Measurements from ENCODE around the gene MFNG.

The MFNG gene

DNA sequence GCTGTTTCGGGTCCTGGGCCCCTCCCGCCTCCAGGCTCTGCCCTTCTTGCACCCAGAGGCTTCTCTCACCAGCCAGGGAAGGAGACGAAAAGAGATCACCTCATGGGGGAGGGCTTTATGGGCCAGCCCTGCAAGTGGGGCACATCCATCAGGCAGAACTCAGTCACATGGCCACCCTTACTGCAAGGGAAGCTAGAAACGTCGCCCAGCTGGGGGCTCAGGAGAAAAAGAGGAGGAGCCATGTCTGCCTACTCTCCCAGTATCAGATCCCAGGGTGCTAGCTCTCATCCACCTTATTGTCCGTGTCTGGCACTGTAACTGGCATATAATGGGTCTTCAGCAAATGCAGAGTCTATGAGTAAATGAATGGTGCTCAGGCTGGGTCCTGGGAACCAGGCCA, 24.2 kb downstream of the MFNG start:
- Histone ChIP-seq H3K27me3 (ENCODE audit: insufficient read depth, low read length, poor library complexity, severe bottlenecking) (no peaks in the 10 kb centered on the region), H3K4me2 (ENCODE audit: low read depth, low read length, poor library complexity, severe bottlenecking) (no peak overlapping the region), H3K4me1 (ENCODE audit: insufficient read depth, low read length, poor library complexity, severe bottlenecking) (no peaks in the 10 kb centered on the region), H3K4me3 (ENCODE audit: low read length, poor library complexity, severe bottlenecking) (no peak overlapping the region), H3F3A (ENCODE audit: low read depth) (no peaks in the 10 kb centered on the region), H3K79me2 (ENCODE audit: insufficient read depth, low read length) (no peaks in the 10 kb centered on the region), H3K9me3 (ENCODE audit: insufficient read depth, low read depth, low read length) (no peaks in the 10 kb centered on the region), H3K36me3 (ENCODE audit: insufficient read depth, low read length) (peaks cover 6% of the 10 kb centered on the region; the same call in 1 of the 2 replicates), H2AFZ (ENCODE audit: low read length) (no peak overlapping the region), H3K9me2 (replicated peaks; ENCODE audit: low read depth, low read length) (no peaks in the 10 kb centered on the region), H4K20me1 (ENCODE audit: insufficient read depth, low read length, poor library complexity, severe bottlenecking) (no peaks in the 10 kb centered on the region), H3K9ac (ENCODE audit: low read depth, low read length, poor library complexity, severe bottlenecking) (no peak overlapping the region)
- TF ChIP-seq, protein P1, sequence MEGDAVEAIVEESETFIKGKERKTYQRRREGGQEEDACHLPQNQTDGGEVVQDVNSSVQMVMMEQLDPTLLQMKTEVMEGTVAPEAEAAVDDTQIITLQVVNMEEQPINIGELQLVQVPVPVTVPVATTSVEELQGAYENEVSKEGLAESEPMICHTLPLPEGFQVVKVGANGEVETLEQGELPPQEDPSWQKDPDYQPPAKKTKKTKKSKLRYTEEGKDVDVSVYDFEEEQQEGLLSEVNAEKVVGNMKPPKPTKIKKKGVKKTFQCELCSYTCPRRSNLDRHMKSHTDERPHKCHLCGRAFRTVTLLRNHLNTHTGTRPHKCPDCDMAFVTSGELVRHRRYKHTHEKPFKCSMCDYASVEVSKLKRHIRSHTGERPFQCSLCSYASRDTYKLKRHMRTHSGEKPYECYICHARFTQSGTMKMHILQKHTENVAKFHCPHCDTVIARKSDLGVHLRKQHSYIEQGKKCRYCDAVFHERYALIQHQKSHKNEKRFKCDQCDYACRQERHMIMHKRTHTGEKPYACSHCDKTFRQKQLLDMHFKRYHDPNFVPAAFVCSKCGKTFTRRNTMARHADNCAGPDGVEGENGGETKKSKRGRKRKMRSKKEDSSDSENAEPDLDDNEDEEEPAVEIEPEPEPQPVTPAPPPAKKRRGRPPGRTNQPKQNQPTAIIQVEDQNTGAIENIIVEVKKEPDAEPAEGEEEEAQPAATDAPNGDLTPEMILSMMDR (conservative IDR thresholded peaks at IDR 0.05; ENCODE audit: low read length), result no peak
- TF ChIP-seq EZH2phosphoT487 (IDR thresholded peaks at IDR 0.05; ENCODE audit: borderline replicate concordance), result no peak

- no peak for TF ChIP-seq EZH2phosphoT487 (IDR thresholded peaks at IDR 0.05; ENCODE audit: borderline replicate concordance)
- TF ChIP-seq, protein P1 (conservative IDR thresholded peaks at IDR 0.05; ENCODE audit: low read length), result no peak
- Histone ChIP-seq H2AFZ (ENCODE audit: low read length) (no peak overlapping the region), H3K79me2 (ENCODE audit: insufficient read depth, low read length) (no peaks in the 10 kb centered on the region), H3F3A (ENCODE audit: low read depth) (no peaks in the 10 kb centered on the region), H3K9ac (ENCODE audit: low read depth, low read length, poor library complexity, severe bottlenecking) (no peak overlapping the region), H4K20me1 (ENCODE audit: insufficient read depth, low read length, poor library complexity, severe bottlenecking) (no peaks in the 10 kb centered on the region), H3K4me1 (ENCODE audit: insufficient read depth, low read length, poor library complexity, severe bottlenecking) (no peaks in the 10 kb centered on the region), H3K9me2 (replicated peaks; ENCODE audit: low read depth, low read length) (no peaks in the 10 kb centered on the region), H3K9me3 (ENCODE audit: insufficient read depth, low read depth, low read length) (no peaks in the 10 kb centered on the region), H3K27me3 (ENCODE audit: insufficient read depth, low read length, poor library complexity, severe bottlenecking) (no peaks in the 10 kb centered on the region), H3K4me2 (ENCODE audit: low read depth, low read length, poor library complexity, severe bottlenecking) (no peak overlapping the region), H3K36me3 (ENCODE audit: insufficient read depth, low read length) (no peaks in the 10 kb centered on the region), H3K4me3 (ENCODE audit: low read length, poor library complexity, severe bottlenecking) (no peak overlapping the region)
Measured at GRCh38 chr22:37460684-37461083, 25.5 kb downstream of the MFNG start.

DNA sequence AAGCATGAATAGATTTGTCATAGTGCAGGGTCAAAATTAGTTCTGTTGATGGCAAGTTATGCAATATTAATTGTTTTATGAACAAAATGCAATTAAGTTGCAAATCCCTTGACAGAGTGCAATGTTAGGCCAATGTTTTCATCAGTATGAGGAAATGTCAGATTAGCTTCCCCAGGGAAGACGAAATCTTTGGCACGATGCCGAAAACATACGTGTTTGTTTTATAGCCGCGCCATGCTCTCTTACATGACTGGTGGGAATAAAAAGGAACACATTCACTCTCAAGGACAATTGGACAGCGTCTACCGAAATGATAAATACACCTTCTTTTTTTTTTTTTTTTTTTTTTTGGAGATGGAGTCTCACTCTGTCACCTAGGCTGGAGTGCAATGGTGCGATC, 27.0 kb downstream of the MFNG start:
- H3K9me3 ChIP-seq (ENCODE audit: insufficient read depth, low read depth, low read length), result no peaks in the 10 kb centered on the region
- H3K36me3 ChIP-seq (ENCODE audit: insufficient read depth, low read length), result no peaks in the 10 kb centered on the region
- H3F3A ChIP-seq (ENCODE audit: low read depth), result no peaks in the 10 kb centered on the region
- H3K9me2 ChIP-seq (replicated peaks; ENCODE audit: low read depth, low read length), result no peaks in the 10 kb centered on the region
- no peaks in the 10 kb centered on the region for H3K79me2 ChIP-seq (ENCODE audit: insufficient read depth, low read length)
- no peak overlapping the region for H2AFZ ChIP-seq (ENCODE audit: low read length)
- no peak overlapping the region for H3K4me3 ChIP-seq (ENCODE audit: low read length, poor library complexity, severe bottlenecking)
- TF ChIP-seq EZH2phosphoT487 (IDR thresholded peaks at IDR 0.05; ENCODE audit: borderline replicate concordance), result no peak
- TF ChIP-seq, protein P1 (conservative IDR thresholded peaks at IDR 0.05; ENCODE audit: low read length), result no peak
- H3K4me1 ChIP-seq (ENCODE audit: insufficient read depth, low read length, poor library complexity, severe bottlenecking), result no peaks in the 10 kb centered on the region
- H4K20me1 ChIP-seq (ENCODE audit: insufficient read depth, low read length, poor library complexity, severe bottlenecking), result no peaks in the 10 kb centered on the region
- H3K9ac ChIP-seq (ENCODE audit: low read depth, low read length, poor library complexity, severe bottlenecking), result no peak overlapping the region
- H3K27me3 ChIP-seq (ENCODE audit: insufficient read depth, low read length, poor library complexity, severe bottlenecking), result no peaks in the 10 kb centered on the region
- no peak overlapping the region for H3K4me2 ChIP-seq (ENCODE audit: low read depth, low read length, poor library complexity, severe bottlenecking)

Measured in Loucy (cell line).